LNCAP (cell line): ENCODE results near the gene C1QL1.

Source experiments
- TF ChIP-seq, protein P1 (sequence below): fragments of 450-650 bp; IDR thresholded peaks from 2 replicates; pipeline ENCODE4 v1.5.1; 2017; ENCODE audit warnings: mild to moderate bottlenecking

C1QL1 gene

DNA sequence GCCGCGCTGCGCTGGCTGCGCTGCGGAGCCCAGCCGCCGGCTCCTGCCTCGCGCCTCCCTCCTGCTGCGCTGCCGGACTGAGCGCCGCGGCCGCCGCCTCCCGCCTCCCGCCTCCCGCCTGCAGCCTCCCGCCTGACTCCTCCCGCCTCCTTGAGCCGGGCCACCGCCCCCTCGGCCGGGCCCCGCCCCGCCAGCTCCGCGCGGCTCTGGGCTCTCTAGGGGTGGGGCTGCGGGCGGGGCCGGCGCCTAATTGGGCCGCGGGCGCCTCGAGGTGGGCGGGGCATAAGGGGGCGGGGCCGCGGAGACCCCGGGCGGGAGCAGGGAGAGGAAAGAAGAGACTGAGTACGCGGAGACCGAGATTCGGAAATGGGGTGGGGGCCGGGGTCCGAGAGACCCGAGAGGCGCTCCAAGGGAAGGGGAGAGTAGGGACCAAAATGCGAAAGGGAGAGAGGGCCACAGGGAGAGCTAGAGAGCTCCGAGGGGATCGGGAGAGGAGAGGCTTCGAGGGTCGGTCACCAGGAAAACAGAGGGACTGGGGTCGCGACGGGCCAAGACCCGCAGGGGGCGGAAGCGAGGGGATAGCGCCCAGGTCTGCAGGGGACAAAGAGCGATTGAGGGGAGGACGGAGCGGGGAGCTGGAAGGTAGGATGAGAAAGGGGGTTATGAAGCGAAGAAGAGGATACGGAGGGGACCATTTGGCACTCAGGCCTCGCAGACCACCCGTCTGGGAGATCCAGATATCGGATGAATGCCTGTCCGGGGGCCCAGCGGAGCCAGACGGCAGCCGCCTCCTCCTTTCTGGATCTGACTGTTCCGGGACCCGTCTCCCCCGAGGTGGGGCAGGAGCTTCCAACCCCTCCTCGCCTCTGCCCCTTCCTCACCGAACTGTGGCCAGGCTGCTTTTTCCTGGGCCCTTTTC lies at the start of gene C1QL1:
Gene C1QL1 (minus strand): TSS at position 79 of the 919 bp plus-strand sequence. CDS start 255 bp downstream, outside the sequence.
- TF ChIP-seq, protein P1, sequence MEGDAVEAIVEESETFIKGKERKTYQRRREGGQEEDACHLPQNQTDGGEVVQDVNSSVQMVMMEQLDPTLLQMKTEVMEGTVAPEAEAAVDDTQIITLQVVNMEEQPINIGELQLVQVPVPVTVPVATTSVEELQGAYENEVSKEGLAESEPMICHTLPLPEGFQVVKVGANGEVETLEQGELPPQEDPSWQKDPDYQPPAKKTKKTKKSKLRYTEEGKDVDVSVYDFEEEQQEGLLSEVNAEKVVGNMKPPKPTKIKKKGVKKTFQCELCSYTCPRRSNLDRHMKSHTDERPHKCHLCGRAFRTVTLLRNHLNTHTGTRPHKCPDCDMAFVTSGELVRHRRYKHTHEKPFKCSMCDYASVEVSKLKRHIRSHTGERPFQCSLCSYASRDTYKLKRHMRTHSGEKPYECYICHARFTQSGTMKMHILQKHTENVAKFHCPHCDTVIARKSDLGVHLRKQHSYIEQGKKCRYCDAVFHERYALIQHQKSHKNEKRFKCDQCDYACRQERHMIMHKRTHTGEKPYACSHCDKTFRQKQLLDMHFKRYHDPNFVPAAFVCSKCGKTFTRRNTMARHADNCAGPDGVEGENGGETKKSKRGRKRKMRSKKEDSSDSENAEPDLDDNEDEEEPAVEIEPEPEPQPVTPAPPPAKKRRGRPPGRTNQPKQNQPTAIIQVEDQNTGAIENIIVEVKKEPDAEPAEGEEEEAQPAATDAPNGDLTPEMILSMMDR, result no peak

DNA sequence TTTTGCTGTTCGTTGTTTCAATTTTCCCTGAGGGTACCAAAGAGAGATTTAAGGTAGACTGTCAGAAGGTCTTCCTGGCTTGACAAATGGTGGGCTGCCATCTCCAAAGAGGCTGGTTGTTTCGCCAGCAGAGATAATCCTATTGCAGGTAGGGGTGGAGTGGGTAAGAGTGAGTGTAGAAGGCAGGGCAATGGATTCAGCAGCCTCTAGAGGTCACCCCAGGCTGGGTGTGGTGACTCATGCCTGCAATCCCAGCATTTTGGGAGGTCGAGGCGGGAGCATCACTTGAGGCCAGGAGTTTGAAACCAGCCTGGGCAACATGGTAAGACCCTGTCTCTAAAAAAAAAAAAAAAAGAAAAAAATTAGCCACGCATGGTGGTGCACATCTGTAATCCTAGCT lies 48.7 kb upstream of the C1QL1 start:
- TF ChIP-seq, protein P1, result peak; percentile 31; the same call in 1 of the 2 replicates

DNA sequence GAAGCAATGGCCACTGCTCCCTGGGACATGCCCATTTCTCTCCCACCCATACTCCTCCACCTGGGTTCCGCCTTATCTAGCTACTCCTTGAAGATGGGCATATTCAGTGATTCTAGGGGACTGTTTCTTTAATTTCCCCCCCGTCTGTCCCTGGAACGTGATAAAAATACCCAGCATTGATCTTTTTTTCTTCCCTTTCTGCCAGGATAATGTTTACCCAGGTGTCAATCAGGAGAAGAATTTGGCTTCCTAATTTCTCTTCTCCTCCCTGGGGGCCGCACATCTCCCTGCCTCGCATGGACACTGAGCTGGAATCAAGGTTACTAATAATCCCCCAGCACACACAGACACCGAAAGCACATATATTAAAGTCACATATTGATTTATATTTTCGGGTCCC lies 48.1 kb upstream of the C1QL1 start:
- TF ChIP-seq, protein P1, result no peak

DNA sequence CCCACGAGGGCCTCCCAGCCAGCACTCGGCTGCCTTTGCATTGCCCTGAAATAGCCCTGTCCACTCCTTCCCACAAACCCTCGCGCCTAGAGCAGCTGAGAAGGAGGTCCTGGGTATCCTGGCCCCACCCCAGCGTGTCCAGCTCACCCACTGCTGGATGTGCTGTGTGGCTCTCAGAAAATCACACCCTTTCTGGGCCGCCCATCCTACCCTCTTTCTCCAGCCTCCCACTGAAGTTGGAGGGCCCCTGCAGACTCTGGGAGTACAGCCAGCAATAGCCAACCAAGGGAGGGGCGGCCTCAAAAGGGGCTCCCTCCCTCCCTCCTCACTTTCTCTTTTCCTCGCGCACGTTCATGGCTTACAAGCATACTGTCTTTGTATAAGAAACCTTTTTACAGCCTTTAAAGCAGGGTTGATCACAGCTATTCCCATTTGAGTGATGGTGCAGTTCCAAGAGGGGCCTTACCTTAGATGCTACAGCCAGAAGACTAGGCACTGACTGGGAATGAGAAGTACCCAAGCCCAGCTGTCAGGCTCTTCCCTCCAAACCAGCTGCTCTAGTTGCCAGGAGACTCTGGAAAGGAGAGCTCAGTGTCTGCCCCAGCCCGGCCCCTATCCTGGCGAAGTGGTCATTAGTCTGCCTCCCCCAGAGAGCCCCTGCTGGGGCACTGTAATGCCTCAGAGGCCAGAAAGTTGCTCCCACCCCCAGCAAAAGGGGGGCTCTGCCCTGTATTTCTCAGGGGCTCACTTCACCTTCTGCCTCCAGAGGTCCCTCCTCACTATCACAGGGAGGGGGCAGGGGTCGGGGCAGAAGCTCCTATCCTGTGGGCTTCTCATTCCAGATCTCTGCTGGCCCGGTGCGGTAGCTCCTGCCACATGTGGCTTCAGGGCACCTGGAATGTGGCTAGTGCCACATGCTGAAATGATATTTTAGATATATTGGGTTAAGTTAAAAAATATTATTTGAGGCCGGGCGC lies 45.2 kb upstream of the C1QL1 start:
- TF ChIP-seq, protein P1, result no peak

DNA sequence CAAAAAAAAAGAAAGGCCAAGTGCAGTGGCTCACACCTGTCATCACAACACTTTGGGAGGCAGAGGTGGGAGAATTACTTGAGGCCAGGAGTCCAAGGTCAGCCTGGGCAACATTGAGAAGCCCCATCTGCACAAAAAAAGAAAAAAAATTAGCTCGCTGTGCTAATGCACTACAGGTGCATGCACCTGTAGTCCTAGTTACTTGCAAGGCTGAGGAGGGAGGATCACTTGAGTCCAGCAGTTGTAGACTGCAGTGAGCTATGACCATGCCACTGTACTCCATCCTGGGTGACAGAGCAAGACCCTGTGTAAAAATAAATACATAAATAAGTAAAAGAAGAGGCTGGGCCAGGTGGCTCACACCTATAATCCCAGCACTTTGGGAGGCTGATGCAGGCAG lies 43.7 kb upstream of the C1QL1 start:
- TF ChIP-seq, protein P1, result no peak

DNA sequence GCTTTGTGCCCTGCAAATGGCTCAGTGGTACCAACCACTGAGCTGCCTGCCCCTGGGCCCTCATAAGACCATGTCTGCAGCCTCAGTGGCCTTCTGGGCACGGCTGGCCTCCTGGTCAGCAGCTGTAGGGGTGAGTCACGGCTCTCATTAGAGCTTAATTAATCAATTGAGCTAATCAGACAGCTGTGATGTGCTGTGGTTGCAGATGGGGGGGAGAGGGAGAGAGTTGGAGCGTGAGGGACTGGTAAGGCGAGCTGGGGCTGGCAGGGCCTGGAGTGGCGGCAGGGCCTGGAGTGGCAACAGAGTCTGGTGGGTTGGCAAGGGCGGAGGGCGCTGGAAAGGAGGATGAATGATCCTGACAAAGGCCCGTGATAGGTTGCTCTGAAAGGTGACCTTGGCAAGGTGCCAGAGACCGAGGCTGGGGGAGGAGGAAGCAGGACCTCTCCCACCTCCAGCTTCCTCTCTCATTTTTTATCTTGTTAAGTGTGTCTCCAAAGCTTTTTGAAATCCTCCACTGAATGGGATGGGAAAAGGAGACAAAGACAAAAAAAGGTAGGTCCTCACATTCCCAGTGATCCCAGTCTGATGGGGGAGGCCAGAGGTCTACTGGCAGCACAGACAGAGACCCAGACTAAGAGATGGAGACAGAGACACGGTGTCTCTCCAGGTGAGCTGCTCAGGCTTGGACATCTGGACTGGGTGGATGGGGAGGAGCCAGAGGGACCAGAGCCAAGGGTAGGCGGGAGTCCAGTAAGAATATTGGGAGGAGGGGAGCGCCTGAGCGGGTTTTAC lies 41.8 kb upstream of the C1QL1 start:
- TF ChIP-seq, protein P1, result no peak

DNA sequence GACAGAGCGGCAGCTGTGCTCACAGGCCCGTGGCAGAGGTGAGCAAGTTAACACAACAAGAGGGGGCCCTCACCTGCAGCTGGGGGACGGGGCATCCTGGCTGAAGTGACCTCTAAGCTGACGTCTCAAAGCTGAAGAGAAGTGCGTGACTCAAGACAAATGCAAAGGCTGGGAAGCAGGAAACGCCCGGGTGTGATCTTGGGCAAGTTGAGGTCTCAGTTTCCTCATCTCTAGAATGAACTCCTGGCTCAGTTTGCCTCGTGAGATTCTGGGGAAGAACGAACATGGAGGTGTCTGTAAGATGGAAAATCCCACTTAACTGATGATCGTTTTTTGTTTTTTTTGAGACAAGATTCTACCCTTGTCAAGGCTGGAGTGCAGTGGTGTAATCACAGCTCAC lies 40.1 kb upstream of the C1QL1 start:
- TF ChIP-seq, protein P1, result no peak
